Left lung (tissue), 10 donors: ENCODE measurements around the gene DARS2. TPM values are rescaled to one million over a fixed set of nuclear protein-coding genes. Genes with fewer than 3 reads are reported as not detected.

ENCODE experiments used
- ATAC-seq: fragments of 200-7000 bp; cut with Tn5 transposase; one replicate; pipeline ENCODE4 v1.9.1; 2020; ENCODE audit warnings: moderate library complexity
- DNase-seq, 4 donors: peaks; one replicate each; pipeline ENCODE4 v3.0.0-alpha.2; 2013 to 2020
- H3K27ac ChIP-seq, 2 donors: fragments of 200-600 bp; sonication (generic) in 1 of 2; one replicate each; pipeline versions ENCODE4 v1.5.0 to v1.8.0; 2020 to 2021
- H3K27me3 ChIP-seq, 2 donors: fragments of 200-600 bp; sonication (generic) in 1 of 2; one replicate each; pipeline versions ENCODE4 v1.5.0 to v1.8.0; 2020 to 2021
- H3K36me3 ChIP-seq, 2 donors: fragments of 200-600 bp; sonication (generic) in 1 of 2; one replicate each; pipeline versions ENCODE4 v1.5.0 to v1.8.0; 2020 to 2021
- H3K4me1 ChIP-seq, 2 donors: fragments of 200-600 bp; one replicate each; pipeline ENCODE4 v1.8.0; 2021
- H3K4me3 ChIP-seq, 2 donors: fragments of 200-600 bp; sonication (generic) in 1 of 2; one replicate each; pipeline versions ENCODE4 v1.5.0 to v1.8.0; 2020 to 2021; ENCODE audit warnings: mild to moderate bottlenecking in 1 of 2
- H3K9me3 ChIP-seq, 2 donors: fragments of 200-600 bp; sonication (generic) in 1 of 2; one replicate each; pipeline versions ENCODE4 v1.5.0 to v1.8.0; 2020 to 2021
- intact Hi-C, 2 donors: fragments of 100-400 bp; cut with DNase I; formaldehyde crosslinking; loops; one replicate each; pipeline versions ENCODE4 v1.11.2 to v1.14.2; 2022
- polyA plus RNA-seq, 6 donors: library from polyadenylated mRNA; unstranded; fragments of 120-200 nt; gene quantifications; one replicate each; pipeline ENCODE4 v1.2.1, GENCODE V29; 2013; ENCODE audit not compliant: insufficient read length in 6 of 6
- total RNA-seq, 2 donors: library from RNA; stranded (reverse); fragmentation: NEBNext Ultra II Directional; extraction: Animal tissue kit (Norgen Biotek cat#: 25700); gene quantifications; one replicate each; pipeline ENCODE4 v1.2.1, GENCODE V29; 2021
- TF ChIP-seq, protein P1 (sequence below), 2 donors: fragments of 200-600 bp; sonication (generic) in 1 of 2; IDR thresholded peaks; one replicate each; pipeline versions ENCODE4 v1.5.0 to v1.8.0; 2021; ENCODE audit warnings: antibody characterized with exemption in 2 of 2
- donor health status: DM: no; HTN: yes; CAD: no.
- donor health status: DM: no; HTN: no; CAD: no.

Gene DARS2
- total and polyA plus RNA-seq, 8 donors = 19.9 to 24.7 (median 21.3) TPM

DNA sequence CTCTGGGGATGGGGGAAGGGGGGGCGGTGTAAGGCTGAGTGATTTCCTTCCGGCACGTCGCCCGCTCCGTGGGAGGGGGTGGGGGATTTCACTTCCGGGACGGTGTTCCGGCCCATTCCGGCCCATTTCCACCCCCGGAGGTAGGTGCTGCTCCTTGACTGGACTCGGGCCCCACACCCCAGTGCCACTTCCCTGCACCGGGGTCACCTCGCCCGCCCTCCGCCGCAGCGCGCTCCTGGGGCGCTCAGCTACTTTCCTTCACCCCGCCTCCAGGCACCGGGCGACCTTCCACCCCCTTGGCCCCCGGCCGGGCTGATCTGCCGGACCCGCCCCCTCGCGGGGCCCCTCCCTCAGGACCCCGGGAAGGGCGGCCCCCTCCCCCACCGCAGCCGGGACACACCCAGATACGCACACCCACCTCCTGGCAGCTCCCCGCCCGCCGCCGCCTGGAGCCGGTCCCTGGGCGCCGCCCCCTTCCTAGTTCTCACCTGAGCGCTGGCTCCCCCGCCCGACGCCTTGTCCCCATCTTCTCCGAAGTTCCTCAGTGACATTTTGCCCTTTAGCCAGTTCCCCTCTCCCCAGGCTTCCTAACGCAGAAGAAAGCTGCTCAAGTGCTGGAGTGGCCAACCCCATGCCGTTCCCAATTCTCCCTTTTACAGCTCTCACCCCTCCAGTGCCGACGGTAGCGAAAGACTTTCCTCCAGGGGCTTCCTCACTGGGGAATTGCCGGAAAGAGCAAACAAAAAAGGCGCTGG is 44.0 kb downstream of the DARS2 start, which contains the start of gene ZBTB37:
Gene ZBTB37 (plus strand): TSS at position 115 of the 755 bp plus-strand sequence. CDS start 1,846 bp downstream, outside the sequence.
- DNase-seq (peak in 3 of 4 donors; percentile 90 to 97 (median 94)), ATAC-seq (peak; percentile 88)
- H3K36me3 ChIP-seq = peaks cover 3 to 42% of the 10 kb centered on the region in 2 donors
- intact Hi-C loops = no loop called here
- TF ChIP-seq, protein P1, sequence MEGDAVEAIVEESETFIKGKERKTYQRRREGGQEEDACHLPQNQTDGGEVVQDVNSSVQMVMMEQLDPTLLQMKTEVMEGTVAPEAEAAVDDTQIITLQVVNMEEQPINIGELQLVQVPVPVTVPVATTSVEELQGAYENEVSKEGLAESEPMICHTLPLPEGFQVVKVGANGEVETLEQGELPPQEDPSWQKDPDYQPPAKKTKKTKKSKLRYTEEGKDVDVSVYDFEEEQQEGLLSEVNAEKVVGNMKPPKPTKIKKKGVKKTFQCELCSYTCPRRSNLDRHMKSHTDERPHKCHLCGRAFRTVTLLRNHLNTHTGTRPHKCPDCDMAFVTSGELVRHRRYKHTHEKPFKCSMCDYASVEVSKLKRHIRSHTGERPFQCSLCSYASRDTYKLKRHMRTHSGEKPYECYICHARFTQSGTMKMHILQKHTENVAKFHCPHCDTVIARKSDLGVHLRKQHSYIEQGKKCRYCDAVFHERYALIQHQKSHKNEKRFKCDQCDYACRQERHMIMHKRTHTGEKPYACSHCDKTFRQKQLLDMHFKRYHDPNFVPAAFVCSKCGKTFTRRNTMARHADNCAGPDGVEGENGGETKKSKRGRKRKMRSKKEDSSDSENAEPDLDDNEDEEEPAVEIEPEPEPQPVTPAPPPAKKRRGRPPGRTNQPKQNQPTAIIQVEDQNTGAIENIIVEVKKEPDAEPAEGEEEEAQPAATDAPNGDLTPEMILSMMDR (IDR thresholded peaks at IDR 0.05) = no peak
- no peaks in the 10 kb centered on the region for H3K27me3 ChIP-seq
- H3K4me1 ChIP-seq = peaks cover 34 to 77% of the 10 kb centered on the region in 2 donors
- H3K9me3 ChIP-seq = no peaks in the 10 kb centered on the region
- peak within 1 kb of the TSS; percentile 72 to 87 for H3K4me3 ChIP-seq
- H3K27ac ChIP-seq = peak within 1 kb of the TSS; percentile 97 to 99

DNA sequence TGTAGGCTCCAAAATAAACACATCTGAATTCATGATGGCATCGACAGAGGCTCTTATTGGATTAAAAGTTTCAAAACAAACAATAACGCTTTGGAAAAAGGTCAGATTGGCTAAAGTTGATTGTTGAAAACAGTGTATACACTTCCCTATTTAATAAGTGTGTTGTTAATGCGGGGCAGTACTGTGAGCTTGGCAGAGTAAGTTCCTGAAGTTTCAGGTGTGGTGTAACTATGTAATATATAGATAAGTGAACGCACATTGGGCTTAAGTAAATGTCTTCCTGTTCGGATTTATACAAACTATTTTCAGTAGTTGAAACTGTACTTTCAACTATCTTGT is 44.5 kb downstream of the DARS2 start:
- ATAC-seq (peak; percentile 1), DNase-seq (no peak)
- Histone ChIP-seq H3K4me1 (peaks cover 34 to 72% of the 10 kb centered on the region in 2 donors), H3K4me3 (peak overlapping the region; percentile 72 to 87), H3K9me3 (no peaks in the 10 kb centered on the region), H3K27me3 (no peaks in the 10 kb centered on the region), H3K36me3 (peaks cover 3 to 39% of the 10 kb centered on the region in 2 donors), H3K27ac (peak overlapping the region; percentile 97 to 99)
- intact Hi-C loops = no loop called here
- TF ChIP-seq, protein P1 (IDR thresholded peaks at IDR 0.05) = no peak

DNA sequence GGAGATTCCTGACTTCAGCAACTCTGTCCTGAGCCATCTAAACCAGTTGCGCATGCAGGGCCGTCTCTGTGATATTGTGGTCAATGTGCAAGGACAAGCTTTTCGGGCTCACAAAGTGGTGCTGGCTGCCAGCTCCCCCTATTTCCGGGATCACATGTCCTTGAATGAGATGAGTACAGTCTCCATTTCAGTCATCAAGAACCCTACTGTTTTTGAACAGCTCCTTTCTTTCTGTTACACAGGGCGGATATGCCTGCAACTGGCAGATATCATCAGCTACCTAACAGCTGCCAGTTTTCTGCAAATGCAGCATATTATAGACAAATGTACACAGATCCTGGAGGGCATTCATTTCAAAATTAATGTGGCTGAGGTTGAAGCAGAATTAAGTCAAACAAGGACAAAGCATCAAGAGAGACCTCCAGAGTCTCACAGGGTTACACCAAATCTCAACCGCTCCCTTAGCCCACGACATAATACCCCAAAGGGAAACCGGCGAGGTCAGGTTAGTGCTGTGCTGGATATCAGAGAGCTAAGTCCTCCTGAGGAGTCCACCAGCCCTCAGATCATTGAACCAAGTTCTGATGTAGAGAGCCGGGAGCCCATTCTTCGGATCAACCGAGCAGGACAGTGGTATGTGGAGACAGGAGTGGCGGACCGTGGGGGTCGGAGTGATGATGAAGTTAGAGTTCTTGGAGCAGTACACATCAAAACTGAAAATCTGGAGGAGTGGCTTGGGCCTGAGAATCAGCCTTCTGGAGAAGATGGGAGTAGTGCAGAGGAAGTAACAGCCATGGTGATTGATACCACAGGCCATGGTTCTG is 46.0 kb downstream of the DARS2 start:
- intact Hi-C loops = no loop called here

DNA sequence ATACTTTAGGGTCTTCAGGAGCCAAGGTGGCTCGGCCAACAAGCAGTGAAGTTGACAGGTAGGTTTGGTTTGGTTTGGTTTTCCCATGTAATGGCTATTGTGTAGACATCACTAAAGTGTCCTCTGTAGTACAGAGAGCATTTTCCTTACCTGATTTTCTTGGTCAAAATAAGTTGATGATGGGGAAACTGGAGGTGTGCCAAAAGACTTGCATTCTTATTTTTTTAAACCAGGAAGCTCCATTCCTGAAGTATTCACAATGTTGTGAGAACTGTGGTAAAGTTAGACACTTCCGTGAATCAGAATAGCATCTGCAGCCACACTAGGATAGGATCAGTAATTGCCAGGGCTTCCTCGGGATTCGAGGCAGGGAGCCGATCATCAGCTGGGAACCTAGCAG is 46.6 kb downstream of the DARS2 start:
- H3K36me3 ChIP-seq = peaks cover 0 to 37% of the 10 kb centered on the region in 2 donors
- no peaks in the 10 kb centered on the region for H3K27me3 ChIP-seq
- DNase-seq (no peak), ATAC-seq (no peak)
- no peak overlapping the region for H3K4me3 ChIP-seq
- H3K27ac ChIP-seq = peak overlapping the region; percentile 97 to 99
- intact Hi-C loops = no loop called here
- TF ChIP-seq, protein P1 (IDR thresholded peaks at IDR 0.05) = no peak
- no peaks in the 10 kb centered on the region for H3K9me3 ChIP-seq
- peaks cover 25 to 51% of the 10 kb centered on the region in 2 donors for H3K4me1 ChIP-seq

More for the DNA sequence above, 46.0 kb downstream of the DARS2 start:
- H3K27ac ChIP-seq = peak overlapping the region; percentile 97 to 99
- TF ChIP-seq, protein P1 (IDR thresholded peaks at IDR 0.05) = no peak
- H3K4me1 ChIP-seq = peaks cover 31 to 58% of the 10 kb centered on the region in 2 donors
- DNase-seq (peak in 1 of 4 donors; percentile 21), ATAC-seq (no peak)
- no peaks in the 10 kb centered on the region for H3K27me3 ChIP-seq
- H3K4me3 ChIP-seq = no peak overlapping the region
- H3K36me3 ChIP-seq = peaks cover 0 to 37% of the 10 kb centered on the region in 2 donors
- no peaks in the 10 kb centered on the region for H3K9me3 ChIP-seq

DNA sequence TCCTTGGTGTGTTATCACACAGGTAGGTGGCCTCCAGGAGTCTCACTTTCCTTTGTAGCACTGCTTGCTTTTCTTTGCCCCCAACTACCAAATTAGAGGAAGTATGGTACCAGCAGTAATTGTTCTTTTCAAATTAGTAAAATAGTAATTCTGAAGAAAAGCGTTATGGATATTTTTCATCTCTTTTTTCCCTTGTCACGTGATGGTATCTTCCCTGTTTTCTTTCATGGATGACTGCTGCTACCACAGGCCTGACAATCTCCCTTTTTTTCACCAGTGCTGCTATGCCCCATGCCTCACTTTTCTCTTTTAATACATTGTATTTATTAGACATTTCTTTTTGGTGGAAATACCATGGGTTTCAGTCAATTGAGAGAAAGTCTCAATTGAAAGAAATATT is 47.0 kb downstream of the DARS2 start:
- no peak overlapping the region for H3K4me3 ChIP-seq
- intact Hi-C loops = no loop called here
- TF ChIP-seq, protein P1 (IDR thresholded peaks at IDR 0.05) = no peak
- peaks cover 0 to 37% of the 10 kb centered on the region in 2 donors for H3K36me3 ChIP-seq
- H3K27ac ChIP-seq = peak overlapping the region in 1 of 2 donors; percentile 99
- no peak for ATAC-seq
- no peaks in the 10 kb centered on the region for H3K27me3 ChIP-seq
- peaks cover 21 to 47% of the 10 kb centered on the region in 2 donors for H3K4me1 ChIP-seq
- no peak for DNase-seq
- no peaks in the 10 kb centered on the region for H3K9me3 ChIP-seq
